ENCODE results near the gene SLC12A4. TPM values are rescaled to one million over a fixed set of nuclear protein-coding genes. Genes with fewer than 3 reads are reported as not detected.

The SLC12A4 gene
- total RNA-seq, 6 donors from 2014 or later, result 54.6 to 276 (median 98.3) TPM

- no peak for TF ChIP-seq EP300 (IDR thresholded peaks at IDR 0.05)
- no peak for TF ChIP-seq POLR2AphosphoS5 (IDR thresholded peaks at IDR 0.05)
- TF ChIP-seq POLR2A (IDR thresholded peaks at IDR 0.05), result no peak
- TF ChIP-seq CTCF (IDR thresholded peaks at IDR 0.05), result peak; percentile 78 to 94 (median 88)
- WGBS, 2 donors, result 51 to 72% methylated on average over 7 to 16 of the region's 16 CpGs
- Histone ChIP-seq H3K9me3 (no peaks in the 10 kb centered on the region), H3K4me1 (peaks cover 12 to 34% (median 12%) of the 10 kb centered on the region in 4 donors), H3K4me3 (no peak overlapping the region), H3K27me3 (no peaks in the 10 kb centered on the region), H3K36me3 (peaks cover 3 to 51% (median 35%) of the 10 kb centered on the region in 4 donors), H3K27ac (no peak overlapping the region)
- ATAC-seq (ENCODE audit: low FRiP score in 2 of 2) (peak; percentile 75 to 84), DNase-seq (peak in 1 of 2 donors; percentile 69)
These were observed 39.7 kb downstream of the SLC12A4 start for GRCh38 chr16:67928561-67929364.

GRCh38 chr16:67928147-67928546 lies 40.3 kb downstream of the SLC12A4 start:
- TF ChIP-seq CTCF (IDR thresholded peaks at IDR 0.05) (no peak), POLR2AphosphoS5 (IDR thresholded peaks at IDR 0.05) (no peak), POLR2A (IDR thresholded peaks at IDR 0.05) (no peak), EP300 (IDR thresholded peaks at IDR 0.05) (no peak)
- peaks cover 12 to 40% (median 12%) of the 10 kb centered on the region in 4 donors for H3K4me1 ChIP-seq
- H3K36me3 ChIP-seq, result peaks cover 3 to 54% (median 31%) of the 10 kb centered on the region in 4 donors
- 90 to 94% methylated on average over 5 to 7 of the region's 7 CpGs for WGBS, 2 donors
- H3K27ac ChIP-seq, result no peak overlapping the region
- ATAC-seq (ENCODE audit: low FRiP score in 2 of 2), result no peak
- DNase-seq, result no peak
- H3K27me3 ChIP-seq, result no peaks in the 10 kb centered on the region
- H3K9me3 ChIP-seq, result no peaks in the 10 kb centered on the region
- H3K4me3 ChIP-seq, result no peak overlapping the region

GRCh38 chr16:67927131-67927941 lies 41.1 kb downstream of the SLC12A4 start:
- Histone ChIP-seq H3K4me3 (no peak overlapping the region), H3K27ac (peak overlapping the region in 2 of 4 donors; percentile 74 to 80), H3K36me3 (peaks cover 3 to 51% (median 29%) of the 10 kb centered on the region in 4 donors), H3K9me3 (no peaks in the 10 kb centered on the region), H3K27me3 (no peaks in the 10 kb centered on the region), H3K4me1 (peaks cover 12 to 46% (median 13%) of the 10 kb centered on the region in 4 donors)
- WGBS, 2 donors, result 92 to 93% methylated on average over 19 to 21 of the region's 22 CpGs
- ATAC-seq (ENCODE audit: low FRiP score in 2 of 2) (no peak), DNase-seq (no peak)
- TF ChIP-seq POLR2AphosphoS5 (IDR thresholded peaks at IDR 0.05) (no peak), CTCF (IDR thresholded peaks at IDR 0.05) (no peak), EP300 (IDR thresholded peaks at IDR 0.05) (no peak), POLR2A (IDR thresholded peaks at IDR 0.05) (no peak)

- 44 to 61% methylated on average over 8 to 13 of the region's 13 CpGs for WGBS, 2 donors
These were observed 42.2 kb downstream of the SLC12A4 start for GRCh38 chr16:67926181-67926750.

More at GRCh38 chr16:67926181-67926750, 42.2 kb downstream of the SLC12A4 start:
- TF ChIP-seq POLR2A (IDR thresholded peaks at IDR 0.05), result no peak
- peak in 1 of 6 experiments; percentile 39 for TF ChIP-seq CTCF (IDR thresholded peaks at IDR 0.05)
- TF ChIP-seq POLR2AphosphoS5 (IDR thresholded peaks at IDR 0.05), result peak in 1 of 2 donors; percentile 40
- peak overlapping the region; percentile 57 to 80 (median 70) for H3K27ac ChIP-seq
- no peaks in the 10 kb centered on the region for H3K9me3 ChIP-seq
- peaks cover 12 to 54% (median 14%) of the 10 kb centered on the region in 4 donors for H3K4me1 ChIP-seq
- DNase-seq (peak in 1 of 2 donors; percentile 64), ATAC-seq (ENCODE audit: low FRiP score in 2 of 2) (no peak)
- H3K4me3 ChIP-seq, result no peak overlapping the region
- H3K27me3 ChIP-seq, result no peaks in the 10 kb centered on the region
- H3K36me3 ChIP-seq, result peaks cover 3 to 47% (median 25%) of the 10 kb centered on the region in 4 donors
